ENCODE data around the gene SPAG4.

DNA sequence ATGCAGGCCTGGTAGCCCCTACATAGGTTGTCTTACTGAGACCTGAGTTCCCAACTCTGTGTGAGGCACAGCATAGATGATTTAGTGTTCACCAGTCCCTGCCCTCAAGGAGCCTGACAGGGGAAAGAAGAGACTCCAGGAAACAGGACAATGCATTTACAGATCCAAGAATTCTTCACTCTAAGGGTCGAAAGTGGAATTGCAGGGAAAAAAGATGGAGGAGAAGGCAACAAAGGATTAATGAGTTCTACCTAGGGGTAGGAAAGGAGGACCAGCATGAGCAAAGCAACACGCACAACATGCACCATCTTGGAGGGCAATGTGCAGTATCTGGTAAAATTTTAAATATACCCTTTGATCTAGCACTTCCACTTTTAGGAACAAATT lies 5.9 kb downstream of the SPAG4 start:
- TF ChIP-seq ZBTB1 (tag by site-specific recombination; IDR thresholded peaks at IDR 0.05) (no peak), ZNF138 (tag by site-specific recombination; IDR thresholded peaks at IDR 0.05; ENCODE audit: borderline replicate concordance) (no peak), ZNF302 (tag by site-specific recombination; IDR thresholded peaks at IDR 0.05; ENCODE audit: low read depth) (no peak), ZNF274 (IDR thresholded peaks at IDR 0.05; ENCODE audit: low read length) (no peak), ZNF274 (tag by site-specific recombination; IDR thresholded peaks at IDR 0.05; ENCODE audit: borderline replicate concordance) (no peak), GLI4 (tag by site-specific recombination; IDR thresholded peaks at IDR 0.05) (no peak), ZNF214 (tag by site-specific recombination; IDR thresholded peaks at IDR 0.05; ENCODE audit: borderline replicate concordance) (no peak), SALL2 (tag by site-specific recombination; IDR thresholded peaks at IDR 0.05; ENCODE audit: borderline replicate concordance) (no peak), GLIS2 (tag by site-specific recombination; IDR thresholded peaks at IDR 0.05) (no peak)
- TF ChIP-seq, protein P1, sequence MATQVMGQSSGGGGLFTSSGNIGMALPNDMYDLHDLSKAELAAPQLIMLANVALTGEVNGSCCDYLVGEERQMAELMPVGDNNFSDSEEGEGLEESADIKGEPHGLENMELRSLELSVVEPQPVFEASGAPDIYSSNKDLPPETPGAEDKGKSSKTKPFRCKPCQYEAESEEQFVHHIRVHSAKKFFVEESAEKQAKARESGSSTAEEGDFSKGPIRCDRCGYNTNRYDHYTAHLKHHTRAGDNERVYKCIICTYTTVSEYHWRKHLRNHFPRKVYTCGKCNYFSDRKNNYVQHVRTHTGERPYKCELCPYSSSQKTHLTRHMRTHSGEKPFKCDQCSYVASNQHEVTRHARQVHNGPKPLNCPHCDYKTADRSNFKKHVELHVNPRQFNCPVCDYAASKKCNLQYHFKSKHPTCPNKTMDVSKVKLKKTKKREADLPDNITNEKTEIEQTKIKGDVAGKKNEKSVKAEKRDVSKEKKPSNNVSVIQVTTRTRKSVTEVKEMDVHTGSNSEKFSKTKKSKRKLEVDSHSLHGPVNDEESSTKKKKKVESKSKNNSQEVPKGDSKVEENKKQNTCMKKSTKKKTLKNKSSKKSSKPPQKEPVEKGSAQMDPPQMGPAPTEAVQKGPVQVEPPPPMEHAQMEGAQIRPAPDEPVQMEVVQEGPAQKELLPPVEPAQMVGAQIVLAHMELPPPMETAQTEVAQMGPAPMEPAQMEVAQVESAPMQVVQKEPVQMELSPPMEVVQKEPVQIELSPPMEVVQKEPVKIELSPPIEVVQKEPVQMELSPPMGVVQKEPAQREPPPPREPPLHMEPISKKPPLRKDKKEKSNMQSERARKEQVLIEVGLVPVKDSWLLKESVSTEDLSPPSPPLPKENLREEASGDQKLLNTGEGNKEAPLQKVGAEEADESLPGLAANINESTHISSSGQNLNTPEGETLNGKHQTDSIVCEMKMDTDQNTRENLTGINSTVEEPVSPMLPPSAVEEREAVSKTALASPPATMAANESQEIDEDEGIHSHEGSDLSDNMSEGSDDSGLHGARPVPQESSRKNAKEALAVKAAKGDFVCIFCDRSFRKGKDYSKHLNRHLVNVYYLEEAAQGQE (tag by site-specific recombination; IDR thresholded peaks at IDR 0.05): no peak
- TF ChIP-seq, protein P2, sequence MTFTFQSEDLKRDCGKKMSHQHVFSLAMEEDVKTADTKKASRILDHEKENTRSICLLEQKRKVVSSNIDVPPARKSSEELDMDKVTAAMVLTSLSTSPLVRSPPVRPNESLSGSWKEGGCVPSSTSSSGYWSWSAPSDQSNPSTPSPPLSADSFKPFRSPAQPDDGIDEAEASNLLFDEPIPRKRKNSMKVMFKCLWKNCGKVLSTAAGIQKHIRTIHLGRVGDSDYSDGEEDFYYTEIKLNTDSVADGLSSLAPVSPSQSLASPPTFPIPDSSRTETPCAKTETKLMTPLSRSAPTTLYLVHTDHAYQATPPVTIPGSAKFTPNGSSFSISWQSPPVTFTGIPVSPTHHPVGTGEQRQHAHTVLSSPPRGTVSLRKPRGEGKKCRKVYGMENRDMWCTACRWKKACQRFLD (tag by site-specific recombination; IDR thresholded peaks at IDR 0.05): no peak
- TF ChIP-seq, protein P3, sequence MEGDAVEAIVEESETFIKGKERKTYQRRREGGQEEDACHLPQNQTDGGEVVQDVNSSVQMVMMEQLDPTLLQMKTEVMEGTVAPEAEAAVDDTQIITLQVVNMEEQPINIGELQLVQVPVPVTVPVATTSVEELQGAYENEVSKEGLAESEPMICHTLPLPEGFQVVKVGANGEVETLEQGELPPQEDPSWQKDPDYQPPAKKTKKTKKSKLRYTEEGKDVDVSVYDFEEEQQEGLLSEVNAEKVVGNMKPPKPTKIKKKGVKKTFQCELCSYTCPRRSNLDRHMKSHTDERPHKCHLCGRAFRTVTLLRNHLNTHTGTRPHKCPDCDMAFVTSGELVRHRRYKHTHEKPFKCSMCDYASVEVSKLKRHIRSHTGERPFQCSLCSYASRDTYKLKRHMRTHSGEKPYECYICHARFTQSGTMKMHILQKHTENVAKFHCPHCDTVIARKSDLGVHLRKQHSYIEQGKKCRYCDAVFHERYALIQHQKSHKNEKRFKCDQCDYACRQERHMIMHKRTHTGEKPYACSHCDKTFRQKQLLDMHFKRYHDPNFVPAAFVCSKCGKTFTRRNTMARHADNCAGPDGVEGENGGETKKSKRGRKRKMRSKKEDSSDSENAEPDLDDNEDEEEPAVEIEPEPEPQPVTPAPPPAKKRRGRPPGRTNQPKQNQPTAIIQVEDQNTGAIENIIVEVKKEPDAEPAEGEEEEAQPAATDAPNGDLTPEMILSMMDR (tag by site-specific recombination; IDR thresholded peaks at IDR 0.05): no peak
